ENCODE results near the gene TNFRSF1A. TPM values are rescaled to one million over a fixed set of nuclear protein-coding genes. Genes with fewer than 3 reads are reported as not detected.
"Not testable (repeated sequence)": the region's sequence is repeated elsewhere in the genome, so short reads cannot be mapped to it uniquely, and the experiment has no call there.

TNFRSF1A gene
- total and polyA plus RNA-seq, 11 donors, result 23.7 to 141 (median 54.2) TPM

GRCh38 chr12:6340032-6340638 lies 1.7 kb downstream of the TNFRSF1A start:
- Histone ChIP-seq H3K27ac (peak overlapping the region; percentile 90 to 100 (median 98)), H3K4me3 (peak overlapping the region; percentile 69 to 100 (median 84)), H3K27me3 (no peaks in the 10 kb centered on the region), H3K4me1 (peaks cover 3 to 79% (median 65%) of the 10 kb centered on the region in 12 donors), H3K9me3 (no peaks in the 10 kb centered on the region), H3K36me3 (peaks cover 0 to 16% (median 0%) of the 10 kb centered on the region in 9 donors)
- peak in 3 of 5 donors; percentile 60 to 62 (median 61) for DNase-seq
- intact Hi-C loops (cut with DNase I), result loop anchor here in 4 of 10 donors (5.0 to 10.0 kb wide), 3 partner anchors 42 to 215 kb away; partner anchors contain the start of genes LTBR (in 2 of the 4) and IFFO1 (in 1 of the 4)
- WGBS, 4 donors, result 21 to 33% (median 25%) methylated on average over 9 of the region's 9 CpGs
- ATAC-seq, result peak in 1 of 4 donors; percentile 5
- TF ChIP-seq POLR2A (IDR thresholded peaks at IDR 0.05), result no peak
- TF ChIP-seq, protein P1, sequence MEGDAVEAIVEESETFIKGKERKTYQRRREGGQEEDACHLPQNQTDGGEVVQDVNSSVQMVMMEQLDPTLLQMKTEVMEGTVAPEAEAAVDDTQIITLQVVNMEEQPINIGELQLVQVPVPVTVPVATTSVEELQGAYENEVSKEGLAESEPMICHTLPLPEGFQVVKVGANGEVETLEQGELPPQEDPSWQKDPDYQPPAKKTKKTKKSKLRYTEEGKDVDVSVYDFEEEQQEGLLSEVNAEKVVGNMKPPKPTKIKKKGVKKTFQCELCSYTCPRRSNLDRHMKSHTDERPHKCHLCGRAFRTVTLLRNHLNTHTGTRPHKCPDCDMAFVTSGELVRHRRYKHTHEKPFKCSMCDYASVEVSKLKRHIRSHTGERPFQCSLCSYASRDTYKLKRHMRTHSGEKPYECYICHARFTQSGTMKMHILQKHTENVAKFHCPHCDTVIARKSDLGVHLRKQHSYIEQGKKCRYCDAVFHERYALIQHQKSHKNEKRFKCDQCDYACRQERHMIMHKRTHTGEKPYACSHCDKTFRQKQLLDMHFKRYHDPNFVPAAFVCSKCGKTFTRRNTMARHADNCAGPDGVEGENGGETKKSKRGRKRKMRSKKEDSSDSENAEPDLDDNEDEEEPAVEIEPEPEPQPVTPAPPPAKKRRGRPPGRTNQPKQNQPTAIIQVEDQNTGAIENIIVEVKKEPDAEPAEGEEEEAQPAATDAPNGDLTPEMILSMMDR (IDR thresholded peaks at IDR 0.05), result no peak

DNA sequence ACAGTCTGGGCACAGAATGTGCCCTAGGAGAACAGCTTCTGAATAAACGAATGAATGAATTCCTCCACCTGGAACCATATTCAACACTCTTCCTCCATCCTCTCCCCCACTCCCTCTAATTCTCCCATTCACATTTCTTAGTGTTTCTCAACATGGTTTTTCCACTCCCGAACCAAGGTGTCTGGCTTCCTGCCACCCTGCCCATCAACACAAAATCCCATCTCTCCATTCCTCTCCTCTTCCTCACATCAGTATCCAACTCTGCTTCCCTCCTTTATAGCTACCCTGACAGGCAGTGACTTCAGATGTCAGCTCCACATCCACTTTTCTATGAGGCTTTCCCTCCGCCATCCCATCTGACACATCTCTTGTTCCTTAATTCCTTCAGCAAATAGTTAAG lies 2.9 kb downstream of the TNFRSF1A start:
- no peak for DNase-seq
- peaks cover 6 to 90% (median 73%) of the 10 kb centered on the region in 12 donors for H3K4me1 ChIP-seq

DNA sequence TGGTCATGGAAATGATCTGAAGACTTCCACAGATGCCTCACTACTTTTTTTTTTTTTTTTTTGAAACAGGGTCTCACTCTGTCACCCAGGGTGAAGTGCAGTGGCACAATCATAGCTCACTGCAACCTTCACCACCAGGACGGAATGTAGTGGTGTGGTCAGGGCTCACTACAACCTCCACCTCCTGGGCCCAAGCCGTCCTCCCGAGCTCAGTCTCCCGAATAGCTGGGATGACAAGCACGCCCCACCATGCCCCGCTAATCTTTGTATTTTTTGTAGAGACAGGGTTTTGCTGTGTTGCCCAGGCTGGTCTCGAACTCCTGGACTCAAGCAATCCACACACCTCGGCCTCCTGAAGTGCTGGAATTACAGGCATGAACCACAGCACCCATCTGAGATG lies 3.3 kb downstream of the TNFRSF1A start:
- H3K27ac ChIP-seq, result peak overlapping the region in 11 of 12 donors; percentile 86 to 100 (median 98)
- intact Hi-C loops (cut with DNase I), result loop anchor here in 9 of 10 donors (5.0 to 10.0 kb wide), 5 partner anchors 39 to 199 kb away; partner anchors contain the start of genes GAPDH (in 5 of the 9), LTBR (in 3 of the 9) and SCNN1A (in 2 of the 9)
- DNase-seq, H3K9me3 ChIP-seq, H3K27me3 ChIP-seq, ATAC-seq: not testable (repeated sequence)
- peaks cover 6 to 90% (median 71%) of the 10 kb centered on the region in 12 donors for H3K4me1 ChIP-seq
- H3K36me3 ChIP-seq, result peaks cover 0 to 32% (median 12%) of the 10 kb centered on the region in 9 donors
- H3K4me3 ChIP-seq, result peak overlapping the region in 10 of 12 donors; percentile 74 to 100 (median 84)
- whole genome bisulfite sequencing, 4 donors, result 72 to 84% (median 78%) methylated on average over 8 of the region's 8 CpGs

More for the DNA sequence above, 2.9 kb downstream of the TNFRSF1A start:
- TF ChIP-seq, protein P1 (IDR thresholded peaks at IDR 0.05), result no peak
- TF ChIP-seq POLR2A (IDR thresholded peaks at IDR 0.05), result no peak
- H3K9me3 ChIP-seq, result no peaks in the 10 kb centered on the region
- H3K27me3 ChIP-seq, result no peaks in the 10 kb centered on the region
- peaks cover 0 to 28% (median 8%) of the 10 kb centered on the region in 9 donors for H3K36me3 ChIP-seq
- intact Hi-C loops (cut with DNase I), result loop anchor here in 9 of 10 donors (5.0 to 10.0 kb wide), 5 partner anchors 38 to 198 kb away; partner anchors contain the start of genes GAPDH (in 5 of the 9), LTBR (in 3 of the 9) and SCNN1A (in 2 of the 9)
- WGBS, 4 donors, result 38 to 57% (median 41%) methylated on average over 3 of the region's 3 CpGs
- peak overlapping the region in 11 of 12 donors; percentile 69 to 100 (median 82) for H3K4me3 ChIP-seq
- H3K27ac ChIP-seq, result peak overlapping the region; percentile 86 to 100 (median 98)
- ATAC-seq, result no peak

DNA sequence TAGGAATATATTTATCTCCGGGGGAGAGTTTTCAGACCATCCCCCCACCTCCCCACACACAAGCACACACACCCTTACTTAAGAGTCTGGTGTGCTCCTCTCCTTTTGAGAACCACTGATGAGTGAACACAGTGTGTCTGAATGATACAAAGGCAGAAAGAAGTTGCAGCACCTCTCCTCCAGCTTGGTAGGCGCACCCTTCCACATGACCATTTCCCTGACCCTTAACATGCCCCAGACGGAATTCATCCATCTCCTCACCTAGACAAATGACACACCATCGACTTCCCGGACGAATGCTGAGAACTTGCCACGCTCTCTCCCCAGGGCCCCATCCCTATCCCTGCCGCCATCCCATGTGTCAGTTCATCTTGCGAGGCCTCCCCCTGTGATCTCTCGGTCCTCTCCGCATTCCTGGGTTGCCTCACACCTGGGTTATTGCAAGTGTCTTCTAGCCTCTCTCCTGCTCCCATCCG lies 3.9 kb downstream of the TNFRSF1A start:
- no peaks in the 10 kb centered on the region for H3K9me3 ChIP-seq
- H3K4me1 ChIP-seq, result peaks cover 6 to 90% (median 70%) of the 10 kb centered on the region in 12 donors
- intact Hi-C loops (cut with DNase I), result loop anchor here in 9 of 10 donors (2.0 to 10.0 kb wide), 7 partner anchors 39 to 199 kb away; partner anchors contain the start of genes GAPDH (in 5 of the 9), LTBR (in 4 of the 9) and SCNN1A (in 2 of the 9)
- 38 to 56% (median 49%) methylated on average over 12 of the region's 12 CpGs for WGBS, 4 donors
- no peaks in the 10 kb centered on the region for H3K27me3 ChIP-seq
- no peak for TF ChIP-seq POLR2A (IDR thresholded peaks at IDR 0.05)
- TF ChIP-seq, protein P1 (IDR thresholded peaks at IDR 0.05), result no peak
- ATAC-seq (no peak), DNase-seq (no peak)
- H3K27ac ChIP-seq, result peak overlapping the region; percentile 86 to 100 (median 98)
- peak overlapping the region in 9 of 12 donors; percentile 74 to 100 (median 85) for H3K4me3 ChIP-seq
- peaks cover 0 to 37% (median 17%) of the 10 kb centered on the region in 9 donors for H3K36me3 ChIP-seq
